ENCODE data around the gene MYO18B.
"Not testable (repeated sequence)": the region's sequence is repeated elsewhere in the genome, so short reads cannot be mapped to it uniquely, and the experiment has no call there.

Gene MYO18B

DNA sequence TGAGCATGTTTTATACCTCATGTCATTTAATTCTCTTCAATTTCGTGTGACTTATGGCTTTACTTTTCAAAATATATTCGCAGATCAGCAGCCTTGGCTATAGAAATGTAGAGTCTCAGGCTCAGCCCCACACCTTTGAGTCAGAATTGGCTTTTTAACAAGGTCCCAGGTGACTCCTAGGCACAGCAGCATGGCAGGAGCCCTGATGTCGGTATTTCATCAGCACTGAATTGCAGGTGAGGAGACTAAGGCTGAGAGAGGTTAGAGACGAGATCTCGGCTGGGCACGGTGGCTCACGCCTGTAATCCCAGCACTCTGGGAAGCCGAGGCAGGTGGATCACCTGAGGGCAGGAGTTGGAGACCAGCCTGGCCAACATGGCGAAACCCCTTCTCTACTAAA lies 230.4 kb downstream of the MYO18B start:
- DNase-seq (ENCODE audit: low read depth in 2 of 3, low spot score in 2 of 3) = no peak

DNA sequence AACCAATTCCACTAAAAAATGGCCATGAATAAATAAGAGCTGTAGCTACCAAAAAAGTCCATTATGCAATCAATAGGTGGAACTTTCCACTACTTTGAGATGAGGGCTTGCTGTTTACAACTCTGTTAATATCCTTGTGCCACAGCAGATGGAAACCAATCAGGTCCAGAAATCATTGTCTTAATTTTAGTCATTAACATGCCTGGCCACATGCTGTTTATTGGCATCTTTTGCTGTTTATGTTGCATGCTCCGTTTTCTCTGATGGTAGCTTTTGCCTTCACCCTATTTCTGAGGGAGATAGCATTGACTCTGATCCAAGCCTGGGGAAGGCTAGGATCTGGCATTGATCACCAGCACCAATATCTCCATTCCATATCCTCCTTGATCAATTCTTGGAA lies 234.4 kb downstream of the MYO18B start:
- DNase-seq (ENCODE audit: low read depth in 2 of 3, low spot score in 2 of 3) = no peak

DNA sequence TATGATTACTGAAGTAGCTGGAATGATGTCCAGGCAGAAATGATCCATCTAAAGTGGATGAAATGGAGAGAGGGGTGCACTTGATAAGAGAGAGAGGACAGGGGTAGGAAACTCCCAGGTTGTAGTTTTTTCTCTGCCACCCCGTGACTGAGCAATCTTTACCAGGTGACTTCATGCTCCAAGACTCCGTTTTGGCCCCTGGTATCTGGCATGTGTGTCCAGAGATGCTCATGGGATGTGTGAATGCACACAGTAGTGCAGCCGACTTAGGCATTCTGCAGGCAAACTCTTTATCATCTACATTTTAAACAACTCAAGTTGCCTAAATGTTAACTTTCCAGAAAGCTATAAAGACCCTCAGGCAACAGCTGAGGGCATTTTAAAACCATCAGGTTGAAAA lies 238.0 kb downstream of the MYO18B start:
- no peak for DNase-seq (ENCODE audit: low read depth in 2 of 3, low spot score in 2 of 3)

- not testable (repeated sequence) for DNase-seq (ENCODE audit: low read depth in 2 of 3, low spot score in 2 of 3)
Measured at GRCh38 chr22:25984911-25985310, 242.9 kb downstream of the MYO18B start.

DNA sequence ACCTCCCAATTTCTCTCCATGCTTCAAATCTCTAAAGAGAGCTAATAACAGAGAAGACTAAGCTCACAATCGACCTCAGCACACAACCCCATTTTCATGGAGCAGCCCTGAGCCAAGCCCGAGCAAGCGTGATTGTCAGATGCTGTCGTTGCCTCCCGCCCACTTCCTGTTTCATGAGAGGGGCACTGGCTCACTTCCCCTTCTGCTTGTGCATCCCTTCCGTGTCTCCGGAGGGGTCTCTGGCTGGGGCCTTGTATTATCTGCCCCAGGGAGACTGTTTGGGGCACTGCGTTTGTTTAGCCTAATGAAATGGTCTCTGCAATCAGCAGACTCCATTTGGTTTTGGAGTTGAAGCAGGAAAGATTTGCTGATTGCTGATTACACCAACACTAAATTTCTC lies 246.0 kb downstream of the MYO18B start:
- DNase-seq (ENCODE audit: low read depth in 2 of 3, low spot score in 2 of 3) = no peak

- no peak for DNase-seq (ENCODE audit: low read depth in 2 of 3, low spot score in 2 of 3)
Measured at GRCh38 chr22:25990940-25991339, 249.0 kb downstream of the MYO18B start.

DNA sequence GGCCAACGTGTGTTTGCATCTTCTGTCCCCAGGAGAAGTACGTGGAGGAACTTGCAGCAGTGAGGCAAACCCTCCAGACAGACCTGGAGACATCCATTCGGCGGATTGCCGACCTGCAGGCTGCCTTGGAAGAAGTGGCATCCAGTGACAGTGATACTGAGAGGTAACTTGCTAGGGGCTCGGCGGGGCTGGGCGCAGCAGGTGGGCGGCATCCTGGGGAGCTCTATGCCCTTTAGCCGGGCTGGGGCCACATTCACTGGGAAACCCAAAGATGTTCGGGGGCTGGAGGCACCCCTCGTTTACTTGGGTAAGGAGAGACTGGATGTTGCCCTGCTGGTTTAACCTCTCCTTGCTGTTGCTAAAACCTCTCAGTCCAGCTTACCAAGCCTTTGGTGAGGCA lies 250.3 kb downstream of the MYO18B start:
- no peak for DNase-seq (ENCODE audit: low read depth in 2 of 3, low spot score in 2 of 3)

DNA sequence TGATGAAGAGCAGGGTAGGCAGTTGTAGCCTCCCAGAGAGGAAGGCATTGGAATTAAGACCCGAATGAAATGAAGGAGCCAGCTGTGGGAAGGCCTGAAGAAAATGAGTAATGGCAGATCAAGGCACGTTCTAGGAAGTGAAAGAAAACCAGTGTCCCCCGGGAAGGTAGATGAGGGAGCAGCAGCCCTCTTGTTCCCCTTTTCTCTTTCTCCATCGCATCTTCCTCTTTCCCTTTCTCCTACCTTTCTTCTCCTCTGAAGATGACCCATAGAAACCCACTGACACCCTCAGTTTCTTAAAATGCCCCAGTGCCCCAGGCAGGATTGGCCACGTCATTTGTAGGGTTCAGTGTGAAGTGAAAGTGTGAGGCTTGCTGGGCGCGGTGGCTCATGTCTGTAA lies 254.7 kb downstream of the MYO18B start:
- DNase-seq (ENCODE audit: low read depth in 2 of 3, low spot score in 2 of 3) = no peak

- no peak for DNase-seq (ENCODE audit: low read depth in 2 of 3, low spot score in 2 of 3)
Measured at GRCh38 chr22:25997886-25998775, 256.1 kb downstream of the MYO18B start.

GRCh38 chr22:26002456-26002855 lies 260.5 kb downstream of the MYO18B start:
- DNase-seq (ENCODE audit: low read depth in 2 of 3, low spot score in 2 of 3) = no peak

- DNase-seq (ENCODE audit: low read depth in 2 of 3, low spot score in 2 of 3) = no peak
Measured at GRCh38 chr22:26004477-26004876, 262.5 kb downstream of the MYO18B start.

DNA sequence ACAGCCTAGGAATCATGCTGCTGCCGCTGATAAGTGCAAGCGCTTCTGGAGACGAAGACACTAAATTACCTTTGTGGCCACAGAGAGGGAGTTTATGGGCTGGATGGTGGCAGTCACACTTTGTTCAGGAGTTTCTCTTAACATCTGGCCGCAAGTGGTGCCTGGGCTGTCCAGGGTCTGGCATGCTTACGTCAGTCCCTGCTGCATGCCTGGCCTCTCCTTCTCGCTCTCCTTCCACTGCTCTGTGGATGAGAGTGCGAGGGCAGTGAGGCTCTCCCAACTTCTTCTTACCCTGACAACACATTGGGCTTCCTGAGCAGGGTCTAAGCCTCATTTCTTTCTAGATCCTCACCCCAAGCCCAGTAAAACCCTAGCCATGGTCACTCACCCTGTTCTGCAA lies 266.6 kb downstream of the MYO18B start:
- no peak for DNase-seq (ENCODE audit: low read depth in 2 of 3, low spot score in 2 of 3)

- DNase-seq (ENCODE audit: low read depth in 2 of 3, low spot score in 2 of 3) = no peak
Measured at GRCh38 chr22:26016916-26017315, 274.9 kb downstream of the MYO18B start.

DNA sequence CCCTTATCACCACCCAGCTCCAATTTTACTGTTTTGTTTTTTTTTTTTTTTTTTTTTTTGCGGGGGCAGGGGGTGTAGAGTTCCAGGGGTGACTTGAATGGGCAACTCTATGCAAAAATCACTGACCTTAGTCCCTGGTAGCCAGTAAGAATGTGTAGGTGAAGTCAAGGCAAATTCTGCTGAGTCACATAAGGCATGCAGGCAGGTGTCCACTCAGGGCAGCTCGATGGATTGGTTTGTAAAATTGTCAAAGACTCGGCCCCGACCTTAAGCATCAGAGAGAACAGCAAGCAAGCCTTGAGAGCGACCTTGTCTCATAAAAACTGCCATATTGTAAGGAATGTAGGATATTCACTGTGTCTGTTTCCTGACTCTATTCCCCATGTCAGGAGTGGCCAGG lies 275.9 kb downstream of the MYO18B start:
- DNase-seq (ENCODE audit: low read depth in 2 of 3, low spot score in 2 of 3) = no peak

GRCh38 chr22:26019596-26019995 lies 277.6 kb downstream of the MYO18B start:
- no peak for DNase-seq (ENCODE audit: low read depth in 2 of 3, low spot score in 2 of 3)

- no peak for DNase-seq (ENCODE audit: low read depth in 2 of 3, low spot score in 2 of 3)
Measured at GRCh38 chr22:26021516-26021915, 279.5 kb downstream of the MYO18B start.

- DNase-seq (ENCODE audit: low read depth in 2 of 3, low spot score in 2 of 3) = no peak
Measured at GRCh38 chr22:26023104-26023775, 281.3 kb downstream of the MYO18B start.

DNA sequence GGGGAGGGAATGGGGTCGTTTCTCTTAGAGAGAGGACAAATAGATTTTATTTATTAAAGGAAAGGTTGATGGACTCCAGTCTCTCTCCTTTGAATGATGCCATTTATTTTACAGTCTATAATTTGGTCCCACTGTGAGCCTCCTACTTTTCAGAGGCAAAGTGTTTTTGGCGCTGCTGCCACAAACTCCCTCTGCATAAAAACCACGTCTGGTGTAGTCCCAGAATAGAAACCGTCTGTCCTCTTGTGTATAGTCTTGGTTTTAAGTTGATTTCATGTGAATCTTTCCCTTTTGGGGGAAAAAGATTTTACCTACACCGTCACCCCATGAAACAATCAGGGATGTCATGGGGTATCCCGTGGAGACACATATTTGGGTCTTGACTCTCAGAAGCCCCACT lies 283.6 kb downstream of the MYO18B start:
- DNase-seq (ENCODE audit: low read depth in 2 of 3, low spot score in 2 of 3) = no peak

DNA sequence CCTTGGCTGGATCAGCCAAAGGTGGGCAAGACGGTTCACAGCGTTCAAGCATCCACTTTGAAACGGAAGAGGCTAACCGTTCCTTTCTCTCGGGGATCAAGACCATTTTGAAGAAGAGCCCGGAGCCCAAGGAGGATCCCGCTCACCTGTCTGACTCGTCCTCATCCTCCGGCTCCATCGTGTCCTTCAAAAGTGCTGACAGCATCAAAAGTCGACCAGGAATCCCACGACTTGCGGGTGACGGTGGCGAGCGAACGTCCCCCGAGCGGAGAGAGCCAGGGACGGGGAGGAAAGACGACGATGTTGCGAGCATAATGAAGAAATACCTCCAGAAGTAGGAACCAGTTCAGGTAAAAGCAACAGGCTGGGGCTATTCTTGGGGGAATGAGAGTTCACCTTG lies 285.4 kb downstream of the MYO18B start:
- DNase-seq (ENCODE audit: low read depth in 2 of 3, low spot score in 2 of 3) = no peak

- DNase-seq (ENCODE audit: low read depth in 2 of 3, low spot score in 2 of 3) = no peak
Measured at GRCh38 chr22:26031641-26032040, 289.7 kb downstream of the MYO18B start.

GRCh38 chr22:26033071-26033470 lies 291.1 kb downstream of the MYO18B start:
- no peak for DNase-seq (ENCODE audit: low read depth in 2 of 3, low spot score in 2 of 3)

DNA sequence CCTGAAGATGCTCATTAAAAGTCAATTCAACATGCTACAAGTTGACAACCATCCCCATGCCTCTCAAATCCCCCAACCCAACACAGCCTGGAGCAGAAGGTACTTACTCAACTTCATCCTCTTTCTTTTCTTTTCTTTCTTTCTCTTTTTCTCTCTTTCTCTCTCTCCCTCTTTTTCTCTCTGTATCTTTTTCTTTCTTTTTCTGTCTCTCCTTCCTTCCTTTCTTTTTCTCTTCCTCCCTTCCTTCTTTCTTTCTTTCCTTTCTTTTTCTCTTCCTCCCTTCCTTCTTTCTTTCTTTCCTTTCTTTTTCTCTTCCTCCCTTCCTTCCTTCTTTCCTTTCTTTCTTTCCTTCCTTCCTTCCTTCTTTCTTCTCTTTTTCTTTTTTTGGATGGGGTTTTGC lies 291.6 kb downstream of the MYO18B start:
- DNase-seq (ENCODE audit: low read depth in 2 of 3, low spot score in 2 of 3) = no peak

- DNase-seq (ENCODE audit: low read depth in 2 of 3, low spot score in 2 of 3) = no peak
Measured at GRCh38 chr22:26035523-26035922, 293.5 kb downstream of the MYO18B start.

Data from activated CD8-positive, alpha-beta memory T cell treated with anti-CD3 and anti-CD28 coated beads for 48 hours (primary cell).